Peyer's patch (tissue), 4 donors: Measurements from ENCODE around the gene SCGB2B2.

Experiments used
- CTCF ChIP-seq, 6 experiments: fragments of 450-650 bp in 4 of 6; fragments of 200-600 bp in 2 of 6; sonication (generic) in 1 of 6; IDR thresholded peaks; one replicate each; pipeline ENCODE4 v1.5.1; 2017 to 2019; ENCODE audit warnings: antibody characterized with exemption in 6 of 6, mild to moderate bottlenecking in 3 of 6, moderate library complexity in 1 of 6
- POLR2A ChIP-seq, 2 donors: fragments of 450-650 bp; IDR thresholded peaks; one replicate each; pipeline ENCODE4 v1.5.1; 2017; ENCODE audit warnings: antibody characterized with exemption in 2 of 2, mild to moderate bottlenecking in 2 of 2, moderate library complexity in 2 of 2

- peak; percentile 63 to 78 (median 75) for TF ChIP-seq CTCF (IDR thresholded peaks at IDR 0.05)
- TF ChIP-seq POLR2A (IDR thresholded peaks at IDR 0.05), result no peak
These were observed 37.4 kb downstream of the SCGB2B2 start for GRCh38 chr19:34639491-34640085.
